NCI-H146 (cell line): Measurements from ENCODE around the gene FOXL3.
A peak's percentile ranks its signal among the peaks of the same experiment; 100 is the strongest.

Source experiments
- DNase-seq: peaks from one replicate; lab custom pipeline; 2025; lab: John Stamatoyannopoulos, UW

The FOXL3 gene

DNA sequence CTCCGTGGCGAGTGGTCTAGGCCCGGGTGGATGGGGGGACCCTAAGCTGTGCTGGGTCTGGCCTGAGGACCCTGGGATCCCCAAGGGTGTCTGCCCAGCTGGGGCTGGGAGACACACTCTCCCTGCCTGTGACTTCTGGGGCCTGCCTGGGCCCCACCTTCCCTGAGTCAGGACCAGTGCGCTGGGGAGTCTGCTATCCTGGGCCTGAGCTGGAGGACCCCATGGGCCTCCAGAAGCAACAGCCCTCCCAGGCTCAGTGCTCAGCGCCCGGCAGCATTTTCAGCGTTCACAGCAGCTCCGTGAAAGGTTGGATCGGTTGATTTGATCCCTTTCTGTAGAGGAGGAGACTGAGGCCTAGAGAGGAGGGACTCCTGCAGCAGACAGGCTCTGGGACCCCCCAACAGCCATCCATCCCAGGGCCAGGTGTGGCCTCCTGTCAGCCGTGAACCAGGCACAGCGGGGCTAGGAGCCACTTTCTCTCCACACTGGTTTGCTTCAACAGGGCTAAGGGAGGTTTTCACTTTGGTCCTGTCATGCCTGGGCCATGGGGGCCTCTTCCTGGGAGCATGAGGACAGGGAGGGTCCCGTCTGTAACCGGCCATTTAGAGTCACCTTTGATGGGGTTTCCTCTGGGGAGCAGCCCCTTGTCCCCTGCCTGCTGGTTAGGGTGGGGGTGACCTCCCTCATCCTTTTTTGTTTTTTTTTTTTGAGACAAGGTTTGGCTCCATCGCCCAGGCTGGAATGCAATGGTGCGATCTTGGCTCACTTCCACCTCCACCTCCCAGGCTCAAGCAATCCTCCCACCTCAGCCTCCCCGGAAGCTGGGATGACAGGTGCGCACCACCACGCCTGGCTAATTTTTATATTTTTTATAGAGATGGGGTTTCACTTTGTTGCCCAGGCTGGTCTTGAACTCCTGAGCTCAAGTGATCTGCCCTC is 12.4 kb downstream of the FOXL3 start:
- no peak for DNase-seq

DNA sequence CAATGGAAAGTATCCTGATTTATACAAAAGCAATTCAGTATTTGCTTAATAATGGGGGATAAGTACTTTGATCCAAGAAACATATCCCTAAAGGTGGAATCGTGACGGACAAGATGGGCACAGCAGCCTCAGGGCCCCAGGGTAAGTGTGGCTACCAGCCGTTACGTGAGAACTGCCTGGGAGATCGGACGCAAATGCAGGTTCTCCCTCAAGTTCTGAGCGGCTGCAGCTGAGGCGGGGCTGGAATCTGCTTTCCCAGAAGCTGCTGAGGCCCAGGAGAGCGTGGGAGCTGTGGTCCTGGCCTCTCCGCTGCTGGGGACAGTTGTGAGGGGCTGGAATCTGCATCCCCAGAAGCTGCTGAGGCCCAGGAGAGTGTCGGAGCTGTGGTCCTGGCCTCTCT is 13.5 kb downstream of the FOXL3 start:
- DNase-seq = no peak

DNA sequence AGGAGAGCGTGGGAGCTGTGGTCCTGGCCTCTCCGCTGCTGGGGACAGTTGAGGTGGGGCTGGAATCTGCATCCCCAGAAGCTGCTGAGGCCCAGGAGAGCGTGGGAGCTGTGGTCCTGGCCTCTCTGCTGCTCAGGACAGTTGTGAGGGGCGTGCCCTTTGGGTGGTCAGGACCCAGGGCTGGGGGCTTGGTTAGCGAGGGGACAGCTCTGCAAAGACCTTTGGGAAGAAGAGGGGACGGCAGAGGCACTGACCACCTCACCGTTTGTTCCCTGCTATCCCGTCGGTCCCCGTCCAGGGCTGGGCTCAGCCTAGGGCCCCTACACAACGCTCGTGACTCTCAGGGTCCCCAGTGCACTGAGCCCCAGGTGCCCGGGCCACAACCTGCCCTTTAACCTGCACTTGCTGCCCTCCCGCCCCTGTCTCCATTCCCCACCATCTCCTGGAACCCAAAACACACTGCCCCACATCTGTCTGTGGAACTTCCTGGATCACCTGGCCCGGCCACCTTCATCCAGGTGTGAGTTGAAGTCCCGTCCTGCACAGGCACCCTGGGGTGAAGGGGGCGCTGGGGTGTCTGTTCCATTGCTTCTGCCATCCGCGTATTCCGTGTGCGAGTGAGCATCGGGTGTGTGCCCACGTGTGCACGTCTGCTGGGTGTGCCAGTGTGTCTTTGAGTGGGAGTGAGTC is 14.1 kb downstream of the FOXL3 start:
- DNase-seq = no peak

DNA sequence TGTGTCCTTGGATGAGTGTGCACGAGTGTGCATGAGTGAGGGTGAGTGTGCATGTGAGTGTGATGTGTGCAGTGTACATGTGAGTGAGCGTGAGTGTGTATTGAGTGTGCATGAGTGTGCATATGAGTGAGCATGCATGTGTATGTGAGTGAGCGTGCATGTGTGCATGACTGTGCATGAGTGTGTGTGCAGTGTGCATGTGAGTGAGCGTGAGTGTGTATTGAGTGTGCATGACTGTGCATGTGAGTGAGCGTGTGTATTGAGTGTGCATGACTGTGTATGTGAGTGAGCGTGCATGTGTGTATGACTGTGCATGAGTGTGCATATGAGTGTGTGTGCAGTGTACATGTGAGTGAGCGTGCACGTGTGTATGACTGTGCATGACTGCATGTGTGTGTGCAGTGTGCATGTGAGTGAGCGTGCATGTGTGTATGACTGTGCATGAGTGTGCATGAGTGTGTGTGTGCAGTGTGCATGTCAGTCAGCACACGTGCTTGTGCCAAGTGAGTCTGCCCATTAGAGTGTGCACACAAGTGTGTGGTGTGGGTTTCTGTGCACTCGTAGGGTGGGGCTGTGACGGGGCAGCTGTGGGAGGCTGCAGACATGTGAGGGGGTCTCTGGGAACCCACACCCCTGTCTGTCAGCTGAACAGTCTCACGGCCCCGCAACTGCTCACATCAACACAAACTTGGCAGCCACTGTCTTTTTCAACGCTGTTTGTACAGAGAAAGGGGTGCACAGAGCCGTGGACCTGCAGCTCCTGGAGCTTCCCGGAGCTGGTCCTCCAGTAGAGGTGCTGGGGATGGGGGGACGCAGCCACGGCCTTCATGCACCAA is 14.8 kb downstream of the FOXL3 start:
- no peak for DNase-seq

DNA sequence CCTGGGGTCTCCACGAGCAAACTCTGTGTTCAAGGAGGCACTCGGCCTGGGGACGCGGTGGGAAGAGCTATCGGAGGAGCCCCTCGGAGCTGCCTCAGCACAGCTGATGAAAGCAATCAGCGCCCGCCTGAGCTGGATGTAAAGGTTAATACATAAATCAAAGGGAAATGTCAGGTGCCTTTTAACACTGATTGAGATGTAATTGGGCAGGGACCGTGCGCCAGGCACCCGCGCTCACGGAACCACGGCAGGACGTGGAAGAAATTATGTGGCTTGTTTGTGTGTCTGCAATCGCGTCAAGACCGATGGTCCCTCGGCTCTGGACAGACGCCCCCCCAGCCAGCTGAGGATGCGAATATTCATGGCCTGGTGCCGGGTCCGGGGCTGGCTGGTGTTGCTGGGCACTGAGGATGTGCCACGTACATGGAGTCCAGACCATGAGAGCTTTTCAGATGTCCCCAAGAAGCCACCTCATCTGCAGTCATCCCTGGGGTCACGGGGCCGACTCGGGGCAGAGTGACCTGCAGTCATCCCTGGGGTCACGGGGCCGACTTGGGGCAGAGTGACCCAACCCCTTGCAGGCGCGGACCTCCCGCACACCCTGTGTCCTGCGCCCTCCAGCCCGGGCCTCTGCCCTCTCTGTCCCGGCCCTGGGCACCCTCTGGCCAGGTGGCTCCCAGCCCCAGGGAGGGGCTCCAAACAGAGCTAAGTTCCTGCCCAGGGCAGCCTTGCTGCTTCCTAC is 15.6 kb downstream of the FOXL3 start:
- DNase-seq = no peak

DNA sequence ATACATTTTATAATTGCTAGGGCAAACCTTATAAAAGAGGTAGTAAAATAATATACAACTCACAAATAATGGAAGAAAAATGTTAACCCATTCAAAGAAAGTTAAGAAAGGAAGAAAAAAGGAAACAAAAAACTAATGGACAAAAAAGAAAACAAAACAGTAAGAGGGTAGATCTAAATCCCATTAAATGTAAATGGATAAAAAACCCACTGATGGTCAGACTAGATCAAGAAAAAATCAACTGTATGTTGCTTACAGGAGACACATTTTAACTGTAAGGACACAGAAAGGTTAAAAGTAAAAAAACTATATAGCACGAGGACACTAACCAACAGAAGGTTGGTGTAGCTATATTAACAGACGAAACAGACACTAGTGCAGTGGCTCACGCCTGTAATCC is 18.0 kb downstream of the FOXL3 start:
- no peak for DNase-seq

DNA sequence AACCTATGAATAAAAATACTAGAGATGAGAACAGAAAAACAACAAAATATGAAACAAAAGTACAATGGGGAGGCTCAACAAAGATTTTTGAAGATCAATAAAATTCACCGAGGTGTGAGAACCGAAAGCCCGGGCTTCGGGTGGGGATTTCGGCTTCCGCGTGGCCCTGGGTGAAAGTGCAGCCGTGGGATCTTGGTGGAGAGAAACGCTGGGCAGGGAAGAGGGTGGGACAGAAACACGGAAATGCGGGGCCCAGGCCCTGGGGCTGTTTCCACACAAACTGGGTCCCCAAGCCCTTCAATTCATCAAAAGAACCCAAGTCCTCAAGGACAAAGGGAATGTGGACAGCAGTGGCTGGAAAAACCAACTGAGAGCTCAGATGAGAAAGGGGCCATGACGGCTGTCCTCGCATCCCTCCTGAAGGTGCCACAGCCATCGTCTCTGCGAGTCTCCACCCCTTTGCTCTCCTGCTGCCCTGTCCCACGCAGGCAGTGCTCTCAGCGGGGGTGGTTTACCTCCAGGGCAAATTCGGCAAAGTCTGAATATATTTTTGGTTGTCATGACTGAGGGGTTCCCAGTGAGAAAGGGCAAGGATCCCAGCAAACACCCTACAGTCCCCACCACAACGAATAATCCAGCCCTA is 19.7 kb downstream of the FOXL3 start:
- DNase-seq = no peak

DNA sequence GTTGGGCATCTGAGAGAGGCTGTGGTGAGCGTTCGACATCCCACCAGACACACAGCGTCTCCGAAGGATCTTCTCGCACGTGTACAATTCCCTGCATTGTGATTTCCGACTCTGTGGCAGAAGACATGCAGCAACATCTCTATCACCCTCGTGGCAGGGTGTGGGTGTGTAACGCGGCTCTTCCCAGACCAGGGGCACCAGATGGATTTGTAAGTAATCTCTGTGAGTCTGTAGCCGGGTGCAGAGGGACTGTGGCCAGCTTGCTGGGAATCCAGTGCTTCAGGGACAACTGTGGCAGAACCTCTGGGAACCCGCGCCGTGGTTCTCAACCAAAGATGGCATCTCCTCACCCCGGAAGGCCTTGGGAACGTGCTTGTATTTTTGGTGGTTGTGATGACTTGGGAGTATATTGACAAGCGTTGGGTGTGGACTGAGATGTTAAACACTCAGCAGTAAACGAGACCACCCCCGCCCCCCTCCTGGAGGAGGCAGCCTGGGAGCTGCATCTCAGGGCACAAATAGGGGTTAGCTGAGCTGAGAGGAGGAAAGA is 21.2 kb downstream of the FOXL3 start:
- no peak for DNase-seq

DNA sequence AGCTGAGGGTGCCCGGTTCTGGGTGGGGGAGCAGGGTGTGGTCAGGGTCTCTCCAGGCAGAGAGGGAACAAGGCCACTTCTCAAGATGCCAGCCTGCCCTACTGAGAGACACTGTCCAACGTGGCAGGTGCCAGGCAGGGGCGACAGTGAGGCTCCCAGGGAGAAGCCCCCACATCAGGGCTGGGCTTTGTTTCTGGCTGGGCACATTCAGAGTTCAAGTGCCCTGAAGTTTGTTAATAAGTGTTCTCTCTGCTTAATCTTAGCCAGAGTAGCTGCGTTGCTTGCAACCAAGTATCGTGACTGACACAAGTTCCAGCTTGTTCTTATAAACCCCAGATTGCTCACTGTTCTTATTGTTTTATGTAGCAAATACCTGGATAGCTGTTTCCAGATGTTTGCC is 21.8 kb downstream of the FOXL3 start:
- no peak for DNase-seq

DNA sequence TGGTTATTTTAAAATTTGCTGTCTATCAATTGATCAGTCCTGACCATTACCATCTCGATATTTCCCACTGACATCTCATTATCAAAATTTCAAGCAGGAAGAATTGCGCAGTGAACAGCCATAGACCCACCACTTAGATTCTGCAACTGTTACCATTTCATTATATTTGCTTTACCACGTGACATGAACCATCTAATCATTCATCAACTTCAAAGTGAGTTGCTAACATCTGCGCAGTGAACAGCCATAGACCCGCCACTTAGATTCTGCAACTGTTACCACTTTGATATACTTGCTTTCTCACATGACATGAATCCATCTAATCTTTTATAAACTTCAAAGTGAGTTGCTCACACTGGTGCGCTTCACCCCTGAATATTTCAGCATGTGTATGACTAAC is 22.5 kb downstream of the FOXL3 start:
- no peak for DNase-seq

DNA sequence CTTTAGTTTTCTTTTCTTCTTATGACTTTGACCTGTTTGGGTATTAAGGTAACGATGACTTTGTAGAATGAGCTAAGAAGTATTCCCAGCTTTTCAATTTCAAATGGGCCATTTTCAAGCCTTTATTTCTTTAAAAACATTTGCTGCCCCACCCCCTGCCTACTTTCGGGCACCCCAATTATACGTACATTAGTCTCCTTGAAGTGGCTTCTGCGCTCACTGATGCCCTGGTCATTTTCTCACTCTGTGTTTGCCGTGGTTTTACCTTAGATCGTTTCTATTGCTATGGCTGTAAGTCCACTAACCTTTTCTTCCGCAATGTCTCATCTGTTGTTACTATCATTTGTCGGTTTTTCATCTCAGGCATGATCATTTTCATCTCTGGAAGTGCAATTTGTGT is 24.9 kb downstream of the FOXL3 start:
- no peak for DNase-seq

DNA sequence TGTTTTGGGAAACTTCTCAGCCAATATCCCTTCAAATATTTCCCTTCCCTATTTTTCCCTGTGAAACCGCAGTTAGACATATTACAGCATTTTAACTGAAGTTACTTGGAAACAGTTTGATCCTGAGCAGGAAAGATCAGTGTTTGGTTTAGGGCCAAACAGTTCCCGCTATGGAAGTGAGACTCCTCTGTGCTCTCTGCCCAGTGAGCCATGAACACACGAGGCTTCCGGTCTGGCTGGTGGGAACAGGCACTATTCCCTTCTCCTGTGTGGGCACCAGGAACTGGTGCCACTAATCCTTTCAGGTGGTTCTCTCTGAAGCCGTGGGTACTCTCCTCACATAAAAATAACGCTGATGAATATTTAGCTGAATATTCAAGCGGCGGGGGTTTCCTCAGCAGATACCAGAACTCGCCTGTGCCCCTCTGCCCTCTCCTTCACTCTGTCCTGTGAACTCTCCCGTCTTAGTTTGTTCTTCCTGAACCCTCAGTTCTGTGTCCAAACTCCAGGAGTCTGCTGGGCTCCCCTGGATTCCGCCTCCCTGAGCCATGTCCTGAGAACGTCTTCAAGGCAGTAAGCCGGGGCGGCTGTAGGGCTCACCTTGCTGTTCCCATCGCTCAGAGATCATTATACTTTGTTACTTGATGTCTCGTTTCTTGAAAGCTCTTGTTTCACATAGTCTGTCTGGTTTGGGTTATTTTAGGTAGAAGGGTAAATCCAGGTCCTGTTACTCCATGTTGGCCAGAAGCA is 25.7 kb downstream of the FOXL3 start:
- DNase-seq = no peak

DNA sequence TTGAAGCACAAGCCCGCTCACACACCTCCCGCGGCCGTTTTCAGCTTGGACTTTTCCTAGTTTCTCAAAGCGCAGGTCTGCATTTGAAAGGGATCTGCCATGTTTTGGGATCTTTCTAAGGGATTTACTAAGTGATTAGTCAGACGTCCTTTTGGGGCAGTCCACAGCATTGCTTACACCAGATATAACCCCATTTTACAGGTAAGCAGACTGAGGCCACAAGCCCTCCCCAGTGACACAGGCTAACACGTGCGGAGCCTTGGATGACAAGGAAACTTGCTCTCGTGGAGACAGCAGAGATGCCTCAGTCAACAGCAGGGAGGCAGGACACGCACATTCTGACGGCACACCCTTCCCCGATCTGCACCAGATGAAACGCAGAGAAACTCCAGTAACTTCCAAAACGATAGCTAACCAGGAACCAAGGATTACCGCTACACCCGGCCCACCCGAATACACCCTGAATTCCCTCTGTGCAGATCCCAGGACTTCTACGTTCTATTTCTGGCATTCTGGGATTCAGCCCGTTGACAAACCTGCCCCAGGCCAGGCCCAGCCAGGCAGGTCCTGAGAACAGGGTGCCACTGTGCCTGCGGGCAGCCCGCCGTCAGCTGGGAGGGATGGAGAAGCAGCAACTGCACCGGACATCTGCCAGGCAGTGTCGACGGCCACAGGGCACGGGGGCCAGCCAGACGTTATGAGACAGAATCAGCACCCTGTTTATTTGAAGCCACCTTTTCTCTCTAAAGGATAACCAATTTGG is 27.9 kb downstream of the FOXL3 start:
- DNase-seq = no peak

DNA sequence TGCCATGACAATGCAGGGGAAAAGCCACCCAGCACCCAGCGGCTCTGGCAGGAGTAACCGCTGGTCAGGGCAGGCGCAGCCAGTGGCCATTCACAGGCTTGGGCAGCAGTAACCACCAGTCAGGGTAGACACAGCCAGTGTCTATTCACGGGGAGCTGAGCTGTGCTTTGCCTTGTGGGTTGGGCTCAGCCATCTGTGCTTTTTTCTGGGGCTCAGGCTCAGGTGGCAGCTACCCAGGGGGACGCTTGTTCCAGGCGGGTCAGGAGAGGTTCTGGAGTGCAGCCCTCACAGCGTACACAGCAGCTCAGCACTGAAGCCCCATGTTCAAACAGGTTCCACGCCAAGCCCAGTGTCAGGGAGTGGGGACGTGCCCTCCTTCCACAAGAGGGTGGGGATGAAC is 28.5 kb downstream of the FOXL3 start:
- DNase-seq = no peak

DNA sequence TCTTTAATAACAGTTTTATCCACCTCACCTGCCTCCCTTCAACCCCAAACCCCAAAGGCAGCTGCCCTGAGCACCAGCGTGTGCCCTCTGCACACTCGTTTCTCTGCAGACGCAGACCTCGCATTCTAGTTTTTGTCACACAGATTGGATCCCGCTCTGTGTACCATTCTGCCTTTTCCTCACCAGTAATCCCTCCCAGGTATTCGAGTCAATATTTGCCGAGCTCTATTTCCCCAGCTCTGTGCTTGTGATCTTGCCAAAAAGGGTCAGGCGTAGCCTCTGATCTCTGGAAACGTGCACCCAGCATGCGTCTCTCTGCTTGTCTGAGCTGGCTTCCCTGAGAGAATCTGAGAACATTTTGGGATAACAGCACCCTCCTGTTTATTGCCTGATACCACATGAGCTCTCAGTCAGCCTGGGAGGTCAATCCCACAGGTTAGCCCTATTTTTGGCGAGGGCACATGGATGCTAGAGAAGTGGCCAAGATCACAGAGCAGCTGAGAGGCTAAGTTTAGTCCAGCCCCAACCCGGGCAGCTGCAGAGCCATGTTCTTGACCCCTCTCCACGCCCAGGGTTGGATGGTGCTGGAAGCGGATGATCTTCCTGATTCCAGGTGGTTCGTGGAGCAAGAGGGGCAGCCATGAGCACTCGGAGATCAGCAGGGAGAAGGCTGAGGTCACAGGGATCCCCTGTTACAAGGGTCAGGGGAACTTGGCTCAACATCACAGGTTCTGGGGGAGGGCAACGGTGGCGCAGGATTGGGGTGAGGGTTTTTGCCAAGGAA is 29.1 kb downstream of the FOXL3 start:
- no peak for DNase-seq

DNA sequence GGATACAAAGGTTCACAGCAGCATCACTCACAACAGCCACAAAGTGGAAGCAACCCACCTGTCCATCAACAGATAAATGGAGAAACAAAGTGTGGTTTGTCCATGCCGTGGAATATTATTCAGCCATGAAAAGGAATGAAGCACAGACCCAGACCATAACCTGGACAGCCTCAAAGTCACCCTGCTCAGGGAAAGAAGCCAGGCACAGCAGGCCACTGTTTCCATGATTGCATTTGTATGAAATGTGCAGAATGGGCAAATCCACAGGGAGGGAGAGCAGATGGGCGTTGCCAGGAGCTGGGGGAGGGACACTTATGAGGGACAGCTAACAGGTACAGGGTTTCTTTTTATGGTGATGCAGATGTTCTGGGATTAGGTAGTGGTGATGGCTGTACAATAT is 30.3 kb downstream of the FOXL3 start:
- no peak for DNase-seq

DNA sequence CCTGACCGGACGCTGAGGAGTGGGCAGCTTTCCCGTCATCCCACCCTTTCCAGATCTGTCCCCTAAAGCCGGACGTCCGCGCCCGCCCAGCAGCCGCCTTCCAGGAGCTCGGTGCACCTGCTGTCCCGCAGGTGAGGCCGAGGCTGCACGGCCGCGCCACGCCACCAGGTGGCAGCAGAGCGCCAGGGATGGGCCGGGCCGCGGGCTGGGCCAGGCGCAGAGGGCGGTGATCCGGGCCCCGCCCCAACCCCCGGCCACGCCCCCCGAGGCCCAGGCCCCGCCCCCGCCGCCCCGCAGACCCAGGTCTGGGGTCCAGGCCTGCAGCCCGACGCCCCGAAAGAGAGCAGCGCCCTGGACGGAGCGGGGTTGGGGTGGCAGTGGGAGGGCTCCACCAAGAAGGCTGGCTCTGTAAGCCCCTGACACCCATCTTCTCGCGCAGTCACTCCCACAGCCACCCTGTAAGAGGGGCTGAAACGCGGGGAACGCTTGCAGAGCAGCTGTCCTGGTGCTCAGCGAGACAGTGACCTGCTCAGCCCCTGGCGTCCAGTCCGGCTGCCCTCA is 32.2 kb downstream of the FOXL3 start:
- DNase-seq = peak; percentile 38

DNA sequence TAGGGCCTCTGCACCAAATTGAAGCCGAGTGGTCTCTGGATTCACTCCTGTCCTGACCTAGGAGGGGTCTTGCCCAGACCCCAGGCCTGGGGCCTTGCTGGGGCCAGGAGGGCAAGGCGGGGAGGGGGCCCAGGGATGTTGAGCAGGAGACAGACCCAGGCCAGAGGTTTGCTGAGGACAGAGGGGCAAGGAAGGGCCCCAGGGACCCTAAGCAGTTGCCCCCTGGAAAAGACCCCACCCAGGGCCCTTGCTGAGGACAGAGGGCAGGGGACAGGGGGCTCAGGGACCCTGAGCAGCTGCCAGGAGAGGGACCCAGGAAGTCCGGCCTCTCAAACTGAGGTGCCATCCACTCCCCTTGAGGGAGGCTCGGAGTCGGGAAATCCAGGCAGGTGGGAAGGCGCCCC is 32.7 kb downstream of the FOXL3 start:
- DNase-seq = no peak
